Upper lobe of left lung (tissue), 6 donors: ENCODE measurements around the gene SLC25A25. TPM values are rescaled to one million over a fixed set of nuclear protein-coding genes. Genes with fewer than 3 reads are reported as not detected.

ENCODE experiments used
- ATAC-seq, 2 donors: fragments of 200-7000 bp; cut with Tn5 transposase; one replicate each; pipeline ENCODE4 v1.9.1; 2022; ENCODE audit warnings: mild to moderate bottlenecking in 2 of 2, moderate library complexity in 2 of 2; ENCODE audit not compliant: low FRiP score in 2 of 2
- DNase-seq, 2 donors: peaks; one replicate each; pipeline ENCODE4 v3.0.0-alpha.2; 2019 to 2020
- H3K27ac ChIP-seq, 4 donors: fragments of 200-600 bp; sonication (generic); one replicate each; pipeline ENCODE4 v1.5.1; 2016 to 2019
- H3K27me3 ChIP-seq, 4 donors: fragments of 200-600 bp; sonication (generic); one replicate each; pipeline ENCODE4 v1.5.1; 2017 to 2019
- H3K36me3 ChIP-seq, 4 donors: fragments of 200-600 bp; sonication (generic); one replicate each; pipeline ENCODE4 v1.5.1; 2016 to 2019
- H3K4me1 ChIP-seq, 4 donors: fragments of 200-600 bp; sonication (generic); one replicate each; pipeline ENCODE4 v1.5.1; 2018 to 2019
- H3K4me3 ChIP-seq, 4 donors: fragments of 200-600 bp; sonication (generic); one replicate each; pipeline ENCODE4 v1.5.1; 2017 to 2019; ENCODE audit warnings: mild to moderate bottlenecking in 2 of 4, moderate library complexity in 1 of 4
- H3K9me3 ChIP-seq, 4 donors: fragments of 200-600 bp; sonication (generic); one replicate each; pipeline ENCODE4 v1.5.1; 2018 to 2019
- CTCF ChIP-seq, 6 experiments: fragments of 450-650 bp in 4 of 6; fragments of 200-600 bp in 2 of 6; sonication (generic) in 2 of 6; IDR thresholded peaks; one replicate each; pipeline ENCODE4 v1.5.1; 2016 to 2019; ENCODE audit warnings: antibody characterized with exemption in 6 of 6
- EP300 ChIP-seq, 4 donors: sonication (generic); formaldehyde crosslinking; IDR thresholded peaks; one replicate each; pipeline ENCODE4 v1.5.1; 2017; ENCODE audit warnings: antibody characterized with exemption in 4 of 4, control low read depth in 2 of 4
- POLR2A ChIP-seq, 4 donors: fragments of 450-650 bp; IDR thresholded peaks; one replicate each; pipeline ENCODE4 v1.5.1; 2016 to 2017; ENCODE audit warnings: antibody characterized with exemption in 4 of 4, mild to moderate bottlenecking in 2 of 4
- POLR2AphosphoS5 ChIP-seq, 2 donors: sonication (generic); formaldehyde crosslinking; IDR thresholded peaks; one replicate each; pipeline ENCODE4 v1.5.1; 2017; ENCODE audit warnings: antibody characterized with exemption in 2 of 2
- WGBS, 2 donors: methylation state at CpG; one replicate each; pipeline ENCODE4 v1.1.5; 2017 to 2018; 5-methylcytosine and 5-hydroxymethylcytosine counted together
- total RNA-seq, 6 donors: library from RNA; depleted of rRNA in 4 of 6; stranded (reverse); fragments of >200 nt in 4 of 6; gene quantifications; one replicate each; pipeline versions ENCODE4 v1.1.0 to v1.2.1, GENCODE V29; 2016 to 2021
- donor health status: DM: no; HTN: no; CAD: no; lungs with moderate emphysema.
- donor health status: DM: no; HTN: yes; CAD: no; lungs with severe emphysema.

Gene SLC25A25
- total RNA-seq, 6 donors from 2014 or later = 23.6 to 40.2 (median 33.7) TPM

- no peak overlapping the region for H3K27ac ChIP-seq
- no peaks in the 10 kb centered on the region for H3K9me3 ChIP-seq
- peak in 1 of 2 donors; percentile 64 for DNase-seq
- ATAC-seq = no peak
- WGBS, 2 donors = 88 to 97% methylated on average over 8 to 20 of the region's 26 CpGs
- no peaks in the 10 kb centered on the region for H3K27me3 ChIP-seq
- TF ChIP-seq EP300 (IDR thresholded peaks at IDR 0.05) (no peak), CTCF (IDR thresholded peaks at IDR 0.05) (no peak), POLR2A (IDR thresholded peaks at IDR 0.05) (no peak), POLR2AphosphoS5 (IDR thresholded peaks at IDR 0.05) (no peak)
- H3K36me3 ChIP-seq = no peaks in the 10 kb centered on the region
- H3K4me3 ChIP-seq = no peak overlapping the region
- H3K4me1 ChIP-seq = peaks cover 16 to 27% (median 22%) of the 10 kb centered on the region in 4 donors
These were observed 85.3 kb downstream of the SLC25A25 start for GRCh38 chr9:128153060-128153946.

GRCh38 chr9:128153947-128154695, 86.1 kb downstream of the SLC25A25 start:
- 96% methylated on average over 10 of the region's 13 CpGs; no CpG with 5 or more reads in 1 of the 2 donors for WGBS, 2 donors
- Histone ChIP-seq H3K9me3 (no peaks in the 10 kb centered on the region), H3K4me3 (no peak overlapping the region), H3K4me1 (peaks cover 13 to 19% (median 16%) of the 10 kb centered on the region in 4 donors), H3K27me3 (no peaks in the 10 kb centered on the region), H3K27ac (no peak overlapping the region), H3K36me3 (no peaks in the 10 kb centered on the region)
- no peak for DNase-seq
- ATAC-seq = no peak
- TF ChIP-seq POLR2AphosphoS5 (IDR thresholded peaks at IDR 0.05) (no peak), EP300 (IDR thresholded peaks at IDR 0.05) (no peak), CTCF (IDR thresholded peaks at IDR 0.05) (no peak), POLR2A (IDR thresholded peaks at IDR 0.05) (no peak)

- TF ChIP-seq POLR2AphosphoS5 (IDR thresholded peaks at IDR 0.05) (no peak), EP300 (IDR thresholded peaks at IDR 0.05) (no peak), CTCF (IDR thresholded peaks at IDR 0.05) (no peak), POLR2A (IDR thresholded peaks at IDR 0.05) (no peak)
- DNase-seq = no peak
These were observed 87.9 kb downstream of the SLC25A25 start for GRCh38 chr9:128155736-128156500.

More at GRCh38 chr9:128155736-128156500, 87.9 kb downstream of the SLC25A25 start:
- Histone ChIP-seq H3K27me3 (no peaks in the 10 kb centered on the region), H3K36me3 (no peaks in the 10 kb centered on the region), H3K4me1 (peaks cover 5 to 13% (median 11%) of the 10 kb centered on the region in 4 donors), H3K9me3 (no peaks in the 10 kb centered on the region), H3K27ac (no peak overlapping the region), H3K4me3 (no peak overlapping the region)
- WGBS, 2 donors = 89 to 91% methylated on average over 6 to 7 of the region's 7 CpGs
- ATAC-seq = no peak

Other genes with a start within 250 kb of the SLC25A25 start
- 100 to 1,000 TPM in 4 of 6 donors, 10 to 100 TPM in 2; 45.7 to 378 (median 178) TPM for gene ENG, start 213.6 kb upstream of the SLC25A25 start, total RNA-seq
- 100 to 1,000 TPM; 106 to 239 (median 161) TPM for gene AK1, start 190.6 kb upstream of the SLC25A25 start, total RNA-seq
- gene ST6GALNAC6, start 168.6 kb upstream of the SLC25A25 start, total RNA-seq = 100 to 1,000 TPM in 1 of 6 donors, 10 to 100 TPM in 5; 67.3 to 117 (median 85.2) TPM
- gene ST6GALNAC4, start 151.2 kb upstream of the SLC25A25 start, total RNA-seq = 100 to 1,000 TPM in 1 of 6 donors, 10 to 100 TPM in 5; 41.3 to 105 (median 56.2) TPM
- 10 to 100 TPM in 3 of 6 donors, 1 to 10 TPM in 3; 4.1 to 38.8 (median 10.0) TPM for gene PIP5KL1, start 137.5 kb upstream of the SLC25A25 start, total RNA-seq
- 10 to 100 TPM; 20.1 to 40.7 (median 25.6) TPM for gene DPM2, start 130.4 kb upstream of the SLC25A25 start, total RNA-seq
- gene EEIG1, start 87.2 kb upstream of the SLC25A25 start, total RNA-seq = 10 to 100 TPM; 17.8 to 60.7 (median 48.0) TPM
- 10 to 100 TPM in 5 of 6 donors, 1 to 10 TPM in 1; 8.0 to 37.7 (median 13.0) TPM for gene NAIF1, start 912 bp upstream of the SLC25A25 start, total RNA-seq
- 100 to 1,000 TPM in 1 of 6 donors, 10 to 100 TPM in 5; 45.9 to 116 (median 61.1) TPM for gene PTGES2, start 59.5 kb downstream of the SLC25A25 start, total RNA-seq
- 100 to 1,000 TPM in 2 of 6 donors, 10 to 100 TPM in 3, 1 to 10 TPM in 1; 9.0 to 193 (median 38.2) TPM for gene LCN2, start 81.2 kb downstream of the SLC25A25 start, total RNA-seq
- 100 to 1,000 TPM in 3 of 6 donors, 10 to 100 TPM in 3; 62.4 to 204 (median 102) TPM for gene BBLN, start 92.0 kb downstream of the SLC25A25 start, total RNA-seq
- 100 to 1,000 TPM in 3 of 6 donors, 10 to 100 TPM in 3; 53.4 to 136 (median 95.5) TPM for gene CIZ1, start 123.3 kb downstream of the SLC25A25 start, total RNA-seq
- gene DNM1, start 135.1 kb downstream of the SLC25A25 start, total RNA-seq = 10 to 100 TPM in 2 of 6 donors, 1 to 10 TPM in 4; 1.4 to 17.8 (median 7.9) TPM
- 100 to 1,000 TPM in 2 of 6 donors, 10 to 100 TPM in 4; 78.4 to 138 (median 93.8) TPM for gene GOLGA2, start 207.8 kb downstream of the SLC25A25 start, total RNA-seq
- gene SWI5, start 208.0 kb downstream of the SLC25A25 start, total RNA-seq = 10 to 100 TPM; 13.7 to 28.3 (median 22.8) TPM